Endothelial cell of umbilical vein (primary cell): ENCODE results near the gene DENR. TPM values are rescaled to one million over a fixed set of nuclear protein-coding genes. Genes with fewer than 3 reads are reported as not detected.

Experiments
- BruUV-seq: library from RNA; stranded (reverse); fragments of 400-500 nt; replicated peaks from 2 replicates; lab custom pipeline; 2021; lab: Mats Ljungman, UMichigan
- CTCF ChIA-PET: fragments of 300-600, 350-600 bp; sonication (Branson Sonifier 250); formaldehyde crosslinking; loops from one replicate; lab custom pipeline; 2021; ENCODE audit warnings: antibody characterized with exemption, inconsistent platforms; lab: Charles Lee
- POLR2A ChIA-PET: fragments of 300-600, 350-600 bp; sonication (Branson Sonifier 250); formaldehyde crosslinking; loops from one replicate; lab custom pipeline; 2021; ENCODE audit warnings: antibody characterized with exemption, inconsistent platforms; lab: Charles Lee
- DNase-seq: peaks from one replicate; pipeline ENCODE4 v3.0.0-alpha.2; 2011; ENCODE audit warnings: low read depth, low spot score
- FAIRE-seq: peaks from 2 replicates; lab custom pipeline; 2011; peaks lifted over from hg19 to GRCh38; lab: Jason Lieb, UNC
- H2AFZ ChIP-seq: 2 replicates; pipeline ENCODE4 v1.6.0; 2012; ENCODE audit warnings: low read depth, low read length, control low read depth, inconsistent platforms
- H3K27ac ChIP-seq: 2 replicates; pipeline ENCODE4 v1.5.1; 2011; ENCODE audit warnings: low read depth, mild to moderate bottlenecking, control low read depth, low read length, moderate library complexity; ENCODE audit not compliant: insufficient read depth
- H3K27me3 ChIP-seq, 2 experiments: 2 replicates each; pipeline versions ENCODE4 v1.6.0 to v1.6.1; 2011; ENCODE audit warnings: low read length in 2 of 2, mixed read lengths in 1 of 2; ENCODE audit not compliant: control insufficient read depth in 2 of 2, insufficient read depth in 2 of 2
- H3K36me3 ChIP-seq, 2 experiments: 2 replicates in 1 of 2; 3 replicates in 1 of 2; pipeline ENCODE4 v1.5.1; 2011; ENCODE audit warnings: low read length in 2 of 2, mild to moderate bottlenecking in 1 of 2, moderate library complexity in 1 of 2; ENCODE audit not compliant: control insufficient read depth in 2 of 2, insufficient read depth in 2 of 2; ENCODE audit errors: extremely low read depth in 1 of 2
- H3K4me1 ChIP-seq: 3 replicates; pipeline ENCODE4 v1.5.1; 2011; ENCODE audit warnings: mild to moderate bottlenecking, low read length; ENCODE audit not compliant: control insufficient read depth, insufficient read depth; ENCODE audit errors: extremely low read depth
- H3K4me2 ChIP-seq: 2 replicates; pipeline ENCODE4 v1.6.1; 2011; ENCODE audit warnings: low read length, control low read depth, mixed read lengths; ENCODE audit not compliant: insufficient read depth
- H3K4me3 ChIP-seq, 3 experiments: fragments of 200-600 bp in 1 of 3; sonication (generic), shearing (Covaris generic) in 1 of 3; replicated peaks in 1 of 3; 2 replicates each; pipeline ENCODE4 v1.5.1; 2011 to 2016; ENCODE audit warnings: control low read depth in 3 of 3, low read length in 3 of 3, mild to moderate bottlenecking in 2 of 3, inconsistent platforms in 1 of 3, low read depth in 1 of 3, moderate library complexity in 1 of 3; ENCODE audit not compliant: insufficient read depth in 1 of 3
- H3K79me2 ChIP-seq: 2 replicates; pipeline ENCODE4 v1.6.0; 2012; ENCODE audit warnings: low read length, inconsistent platforms; ENCODE audit not compliant: control insufficient read depth, insufficient read depth
- H3K9ac ChIP-seq: replicated peaks from 2 replicates; pipeline ENCODE3; 2011; ENCODE audit warnings: low read length, control low read depth; ENCODE audit not compliant: insufficient read depth; ENCODE audit errors: extremely low read depth
- H3K9me1 ChIP-seq: replicated peaks from 3 replicates; pipeline ENCODE4 v1.6.0; 2011; ENCODE audit warnings: mild to moderate bottlenecking, low read length; ENCODE audit not compliant: control insufficient read depth, insufficient read depth; ENCODE audit errors: extremely low read depth
- H3K9me3 ChIP-seq: replicated peaks from 2 replicates; pipeline ENCODE4 v1.5.1; 2012; ENCODE audit warnings: low read length, inconsistent platforms; ENCODE audit not compliant: control insufficient read depth, insufficient read depth
- H4K20me1 ChIP-seq: replicated peaks from 2 replicates; pipeline ENCODE3; 2011; ENCODE audit warnings: mild to moderate bottlenecking, low read length; ENCODE audit not compliant: control insufficient read depth, insufficient read depth; ENCODE audit errors: extremely low read depth
- EZH2 ChIP-seq: IDR thresholded peaks from 2 replicates; pipeline ENCODE4 v1.6.1; 2012; ENCODE audit warnings: borderline replicate concordance, low read depth, mild to moderate bottlenecking, moderate library complexity, low read length, inconsistent platforms; ENCODE audit not compliant: severe bottlenecking
- FOS ChIP-seq: IDR thresholded peaks from 2 replicates; pipeline ENCODE4 v1.6.1; 2011; ENCODE audit warnings: mild to moderate bottlenecking, low read length, moderate library complexity, borderline replicate concordance; ENCODE audit not compliant: insufficient read depth
- GATA2 ChIP-seq: IDR thresholded peaks from 2 replicates; pipeline ENCODE4 v1.7.0; 2011; ENCODE audit warnings: low read depth, mild to moderate bottlenecking, moderate library complexity, mixed read lengths, low read length; ENCODE audit not compliant: insufficient read length, insufficient read depth
- JUN ChIP-seq: IDR thresholded peaks from 2 replicates; pipeline ENCODE4 v1.6.1; 2011; ENCODE audit warnings: borderline replicate concordance, low read depth; ENCODE audit not compliant: insufficient read length, insufficient read depth
- MAX ChIP-seq: IDR thresholded peaks from 2 replicates; pipeline ENCODE4 v1.6.1; 2011; ENCODE audit not compliant: insufficient read depth, insufficient read length
- MYC ChIP-seq: IDR thresholded peaks from one replicate; pipeline ENCODE4 v1.6.1; 2011; ENCODE audit warnings: mild to moderate bottlenecking, low read depth, low read length
- POLR2A ChIP-seq: IDR thresholded peaks from 2 replicates; pipeline ENCODE4 v1.6.1; 2012; ENCODE audit warnings: low read depth, mild to moderate bottlenecking, control low read depth, low read length
- POLR2AphosphoS5 ChIP-seq: IDR thresholded peaks from 2 replicates; pipeline ENCODE4 v1.6.1; 2012; ENCODE audit warnings: low read depth, mild to moderate bottlenecking, control low read depth, low read length, moderate library complexity; ENCODE audit not compliant: insufficient read depth
- dilution Hi-C: fragments of 300-500 bp; cut with MboI; formaldehyde crosslinking; loops from one replicate; pipeline ENCODE4 v1.15.0; 2019; ENCODE audit warnings: low sequenced_read_pairs; ENCODE audit not compliant: extremely low pct_ligation_motif_present
- intact Hi-C: fragments of 100-400 bp; cut with micrococcal nuclease; formaldehyde crosslinking; loops from one replicate; pipeline ENCODE4 v1.10.0; 2022
- polyA plus RNA-seq, 4 experiments: library from polyadenylated mRNA; depleted of rRNA in 3 of 4; stranded (reverse) in 3 of 4; unstranded in 1 of 4; fragments of >200 nt; gene quantifications; 2 replicates each; pipeline versions ENCODE4 v1.2.1 to v1.2.3, GENCODE V29; 2011 to 2012; ENCODE audit warnings: missing spikeins in 1 of 4
- total RNA-seq: library from RNA; stranded (reverse); gene quantifications from 2 replicates; pipeline ENCODE4 v1.2.3, GENCODE V29; 2021
- TF ChIP-seq, protein P1 (sequence below), 2 donors: IDR thresholded peaks; 1 replicate in 1 of 2; 2 replicates in 1 of 2; pipeline ENCODE4 v1.5.1; 2011; ENCODE audit warnings: low read length in 2 of 2, mild to moderate bottlenecking in 2 of 2, moderate library complexity in 2 of 2, control low read depth in 1 of 2, inconsistent platforms in 1 of 2, low read depth in 1 of 2; ENCODE audit not compliant: insufficient read depth in 1 of 2; ENCODE audit errors: extremely low read depth in 1 of 2

The DENR gene
- total and polyA plus RNA-seq, 2 donors (not counting 3 experiments of a cell fraction or from before 2014, with no cell fraction given), result 25.8 to 70.3 TPM

DNA sequence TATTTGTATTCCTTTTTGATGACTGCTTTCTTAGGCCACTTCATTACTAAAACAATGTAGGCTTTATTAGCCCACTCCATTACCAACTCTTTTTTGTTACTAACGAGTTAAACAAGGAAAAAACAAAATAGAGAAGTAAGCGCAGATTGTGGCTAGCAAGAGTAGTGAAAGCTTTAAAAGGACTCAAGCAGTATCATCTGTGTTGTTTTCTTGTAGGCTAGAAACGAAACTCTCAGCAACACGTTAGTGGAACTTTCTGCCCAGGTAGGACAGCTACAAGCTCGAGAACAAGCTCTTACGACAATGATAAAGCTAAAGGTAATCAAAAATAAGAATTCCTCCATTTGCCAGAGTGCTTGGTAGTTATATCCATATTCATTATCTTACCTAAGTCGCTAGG, 32.9 kb downstream of the DENR start:
- H3K4me1 ChIP-seq, result no peaks in the 10 kb centered on the region
- no peak overlapping the region for H3K4me3 ChIP-seq
- no peak overlapping the region for H3K4me2 ChIP-seq
- H3K9me3 ChIP-seq, result no peaks in the 10 kb centered on the region
- no peak for TF ChIP-seq JUN
- TF ChIP-seq EZH2, result no peak
- no peak for TF ChIP-seq POLR2A
- no peak for TF ChIP-seq POLR2AphosphoS5
- no peak for TF ChIP-seq MYC
- no peak for TF ChIP-seq GATA2
- no peak for TF ChIP-seq MAX
- TF ChIP-seq, protein P1, sequence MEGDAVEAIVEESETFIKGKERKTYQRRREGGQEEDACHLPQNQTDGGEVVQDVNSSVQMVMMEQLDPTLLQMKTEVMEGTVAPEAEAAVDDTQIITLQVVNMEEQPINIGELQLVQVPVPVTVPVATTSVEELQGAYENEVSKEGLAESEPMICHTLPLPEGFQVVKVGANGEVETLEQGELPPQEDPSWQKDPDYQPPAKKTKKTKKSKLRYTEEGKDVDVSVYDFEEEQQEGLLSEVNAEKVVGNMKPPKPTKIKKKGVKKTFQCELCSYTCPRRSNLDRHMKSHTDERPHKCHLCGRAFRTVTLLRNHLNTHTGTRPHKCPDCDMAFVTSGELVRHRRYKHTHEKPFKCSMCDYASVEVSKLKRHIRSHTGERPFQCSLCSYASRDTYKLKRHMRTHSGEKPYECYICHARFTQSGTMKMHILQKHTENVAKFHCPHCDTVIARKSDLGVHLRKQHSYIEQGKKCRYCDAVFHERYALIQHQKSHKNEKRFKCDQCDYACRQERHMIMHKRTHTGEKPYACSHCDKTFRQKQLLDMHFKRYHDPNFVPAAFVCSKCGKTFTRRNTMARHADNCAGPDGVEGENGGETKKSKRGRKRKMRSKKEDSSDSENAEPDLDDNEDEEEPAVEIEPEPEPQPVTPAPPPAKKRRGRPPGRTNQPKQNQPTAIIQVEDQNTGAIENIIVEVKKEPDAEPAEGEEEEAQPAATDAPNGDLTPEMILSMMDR (IDR thresholded peaks at IDR 0.05; ENCODE audit: extremely low read depth in 1 of 2, insufficient read depth in 1 of 2, low read depth in 1 of 2, low read length in 2 of 2), result no peak
- TF ChIP-seq FOS, result no peak
- H3K27ac ChIP-seq, result no peak overlapping the region
- H2AFZ ChIP-seq, result no peak overlapping the region
- ChIA-PET POLR2A (no interaction called here), CTCF (no interaction called here)
- intact Hi-C loops, result no loop called here
- no peak for DNase-seq
- no TSS peak for BruUV-seq
- FAIRE-seq, result no peak
- H3K27me3 ChIP-seq, result no peaks in the 10 kb centered on the region
- H4K20me1 ChIP-seq, result no peaks in the 10 kb centered on the region
- no peak overlapping the region for H3K9ac ChIP-seq
- dilution Hi-C loops, result no loop called here
- no peaks in the 10 kb centered on the region for H3K36me3 ChIP-seq
- H3K79me2 ChIP-seq, result no peaks in the 10 kb centered on the region
- H3K9me1 ChIP-seq, result no peaks in the 10 kb centered on the region
